ENCODE results near the gene PNLIP.

GRCh38 chr10:116574797-116575196, 29.1 kb downstream of the PNLIP start:
- TF ChIP-seq CTCF (IDR thresholded peaks at IDR 0.05 in 4 of 5, conservative IDR thresholded peaks at IDR 0.05 in 1 of 5) (no peak), POLR2A (IDR thresholded peaks at IDR 0.05) (no peak)
